DND-41 (cell line): ENCODE data around the gene ZNF638.

ENCODE experiments used
- CTCF ChIP-seq: IDR thresholded peaks from 2 replicates; pipeline ENCODE4 v1.5.1; 2012; ENCODE audit warnings: borderline replicate concordance, low read length, moderate library complexity, mild to moderate bottlenecking; ENCODE audit not compliant: poor library complexity, severe bottlenecking; ENCODE audit errors: extremely low read depth
- EZH2 ChIP-seq: IDR thresholded peaks from 3 replicates; pipeline ENCODE4 v1.6.1; 2012; ENCODE audit warnings: borderline replicate concordance, low read depth, mild to moderate bottlenecking, moderate library complexity, low read length, inconsistent platforms; ENCODE audit not compliant: severe bottlenecking

- no peak for TF ChIP-seq CTCF
- TF ChIP-seq EZH2: no peak
These were observed 49.1 kb upstream of the ZNF638 start for GRCh38 chr2:71282493-71282892.
